Kidney (tissue), 14 donors: Measurements from ENCODE around the gene DNAAF5. TPM values are rescaled to one million over a fixed set of nuclear protein-coding genes. Genes with fewer than 3 reads are reported as not detected.

Experiments used
- DNase-seq, 5 donors: peaks; one replicate each; pipeline ENCODE4 v3.0.0-alpha.2; 2013 to 2020
- FAIRE-seq: peaks from 2 replicates; lab custom pipeline; 2012; peaks lifted over from hg19 to GRCh38; lab: Jason Lieb, UNC
- H3K27ac ChIP-seq, 2 donors: one replicate each; pipeline ENCODE4 v1.7.0; 2013; ENCODE audit warnings: low read depth in 2 of 2, low read length in 2 of 2, inconsistent platforms in 1 of 2
- H3K27me3 ChIP-seq: one replicate; pipeline ENCODE4 v1.7.1; 2013; ENCODE audit warnings: low read length, inconsistent platforms; ENCODE audit not compliant: control insufficient read depth, insufficient read depth
- H3K36me3 ChIP-seq, 3 donors: one replicate each; pipeline versions ENCODE4 v1.7.0 to v1.7.1; 2013; ENCODE audit warnings: low read length in 3 of 3, control low read depth in 1 of 3, inconsistent platforms in 1 of 3; ENCODE audit not compliant: insufficient read depth in 3 of 3, control insufficient read depth in 2 of 3
- H3K4me1 ChIP-seq, 3 donors: one replicate each; pipeline versions ENCODE4 v1.7.0 to v1.7.1; 2013; ENCODE audit warnings: low read length in 3 of 3, inconsistent platforms in 1 of 3, low read depth in 1 of 3; ENCODE audit not compliant: control insufficient read depth in 2 of 3, insufficient read depth in 2 of 3
- H3K4me3 ChIP-seq, 3 donors: one replicate each; pipeline versions ENCODE4 v1.7.0 to v1.8.1; 2013; ENCODE audit warnings: low read length in 3 of 3, control low read depth in 1 of 3, inconsistent platforms in 1 of 3
- H3K9ac ChIP-seq, 3 donors: one replicate each; pipeline versions ENCODE4 v1.7.0 to v1.7.1; 2013; ENCODE audit warnings: low read length in 3 of 3, control low read depth in 1 of 3, inconsistent platforms in 1 of 3
- H3K9me3 ChIP-seq, 3 donors: one replicate each; pipeline versions ENCODE4 v1.7.0 to v1.7.1; 2013; ENCODE audit warnings: low read length in 3 of 3, control low read depth in 1 of 3, inconsistent platforms in 1 of 3; ENCODE audit not compliant: control insufficient read depth in 2 of 3, insufficient read depth in 1 of 3
- intact Hi-C: fragments of 100-400 bp; cut with DNase I; formaldehyde crosslinking; loops from one replicate; pipeline ENCODE4 v1.11.1; 2022
- polyA plus RNA-seq: library from polyadenylated mRNA; stranded (reverse); fragments of 350-450 nt; fragmentation: Illumina TruSeq; extraction: RNeasy Lipid Tissue Mini Kit (QIAGEN cat#74804); gene quantifications from one replicate; pipeline ENCODE4 v1.2.3, GENCODE V29; 2014; ENCODE audit warnings: low read depth, low replicate concordance; ENCODE audit not compliant: insufficient read depth
- total RNA-seq: library from RNA; stranded (reverse); fragmentation: NEBNext Ultra II Directional; extraction: Animal tissue kit (Norgen Biotek cat#: 25700); gene quantifications from one replicate; pipeline ENCODE4 v1.2.1, GENCODE V29; 2021
- TF ChIP-seq, protein P1 (sequence below): IDR thresholded peaks from 3 replicates; pipeline ENCODE4 v1.5.1; 2012; ENCODE audit warnings: mild to moderate bottlenecking, moderate library complexity, borderline replicate concordance; ENCODE audit not compliant: insufficient read depth; ENCODE audit errors: extremely low read depth
- donor health status: control.
- donor health status: control.
- donor health status: control.
- donor health status: control.
- donor health status: control.
- donor health status: DM: yes; HTN: yes; CAD: no.
- donor health status: Normal renal cell carcinoma (clear cell type).

The DNAAF5 gene
- total and polyA plus RNA-seq, 2 donors from 2014 or later = 11.6 to 29.7 TPM

DNA sequence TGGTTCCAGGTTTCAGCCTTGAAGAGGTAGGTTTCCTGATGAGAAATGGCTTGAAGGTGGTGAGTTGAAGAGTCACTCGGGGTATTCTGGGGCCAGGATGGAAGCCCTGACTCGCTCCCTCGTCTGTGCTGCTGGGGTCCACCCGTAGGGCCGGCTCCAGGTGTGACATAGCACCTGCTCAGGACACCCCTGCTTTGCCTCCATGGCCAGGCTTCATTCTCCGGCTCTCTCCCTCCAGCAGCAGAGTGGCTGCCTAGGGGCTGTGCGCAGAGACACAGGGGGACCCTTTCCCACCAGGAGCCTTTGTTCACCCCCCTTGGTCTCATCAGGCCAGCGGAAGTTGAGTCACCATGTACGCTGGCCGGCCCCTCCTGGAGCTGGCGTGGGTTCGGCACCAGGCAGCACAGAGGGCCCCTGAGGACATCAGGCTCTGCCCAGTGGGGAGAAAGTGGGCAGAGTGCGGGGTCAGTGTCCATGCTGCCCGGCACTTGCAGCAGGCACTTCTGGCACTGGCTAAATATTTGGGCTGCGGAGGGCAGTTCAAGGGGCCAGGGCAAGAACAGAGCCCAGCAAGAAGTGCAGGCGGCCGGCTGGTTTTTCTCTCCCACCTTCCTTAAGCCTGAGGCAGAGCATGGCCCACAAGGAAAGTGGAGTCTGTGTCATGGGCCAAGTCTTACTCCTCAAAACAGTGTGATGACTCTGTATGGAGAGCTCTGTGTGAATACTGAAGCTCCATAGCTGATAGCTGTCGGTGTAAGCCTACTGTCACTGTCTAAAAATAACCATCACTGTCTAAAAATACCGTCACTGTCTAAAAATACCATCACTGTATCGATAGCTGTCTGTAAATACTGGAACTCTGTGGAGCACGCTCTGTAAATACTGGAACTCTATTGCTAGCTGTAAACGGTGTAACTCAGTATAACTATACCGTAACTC is 4.3 kb downstream of the DNAAF5 start:
- Histone ChIP-seq H3K9ac (no peak overlapping the region), H3K4me3 (no peak overlapping the region), H3K27me3 (no peaks in the 10 kb centered on the region), H3K4me1 (peaks cover 0 to 17% (median 12%) of the 10 kb centered on the region in 3 donors), H3K27ac (no peak overlapping the region), H3K36me3 (peaks cover 10 to 21% (median 14%) of the 10 kb centered on the region in 3 donors), H3K9me3 (peaks cover 0 to 12% (median 8%) of the 10 kb centered on the region in 3 donors)
- DNase-seq (peak in 1 of 5 donors; percentile 24), FAIRE-seq (no peak)
- intact Hi-C loops = no loop called here
- TF ChIP-seq, protein P1, sequence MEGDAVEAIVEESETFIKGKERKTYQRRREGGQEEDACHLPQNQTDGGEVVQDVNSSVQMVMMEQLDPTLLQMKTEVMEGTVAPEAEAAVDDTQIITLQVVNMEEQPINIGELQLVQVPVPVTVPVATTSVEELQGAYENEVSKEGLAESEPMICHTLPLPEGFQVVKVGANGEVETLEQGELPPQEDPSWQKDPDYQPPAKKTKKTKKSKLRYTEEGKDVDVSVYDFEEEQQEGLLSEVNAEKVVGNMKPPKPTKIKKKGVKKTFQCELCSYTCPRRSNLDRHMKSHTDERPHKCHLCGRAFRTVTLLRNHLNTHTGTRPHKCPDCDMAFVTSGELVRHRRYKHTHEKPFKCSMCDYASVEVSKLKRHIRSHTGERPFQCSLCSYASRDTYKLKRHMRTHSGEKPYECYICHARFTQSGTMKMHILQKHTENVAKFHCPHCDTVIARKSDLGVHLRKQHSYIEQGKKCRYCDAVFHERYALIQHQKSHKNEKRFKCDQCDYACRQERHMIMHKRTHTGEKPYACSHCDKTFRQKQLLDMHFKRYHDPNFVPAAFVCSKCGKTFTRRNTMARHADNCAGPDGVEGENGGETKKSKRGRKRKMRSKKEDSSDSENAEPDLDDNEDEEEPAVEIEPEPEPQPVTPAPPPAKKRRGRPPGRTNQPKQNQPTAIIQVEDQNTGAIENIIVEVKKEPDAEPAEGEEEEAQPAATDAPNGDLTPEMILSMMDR = no peak

DNA sequence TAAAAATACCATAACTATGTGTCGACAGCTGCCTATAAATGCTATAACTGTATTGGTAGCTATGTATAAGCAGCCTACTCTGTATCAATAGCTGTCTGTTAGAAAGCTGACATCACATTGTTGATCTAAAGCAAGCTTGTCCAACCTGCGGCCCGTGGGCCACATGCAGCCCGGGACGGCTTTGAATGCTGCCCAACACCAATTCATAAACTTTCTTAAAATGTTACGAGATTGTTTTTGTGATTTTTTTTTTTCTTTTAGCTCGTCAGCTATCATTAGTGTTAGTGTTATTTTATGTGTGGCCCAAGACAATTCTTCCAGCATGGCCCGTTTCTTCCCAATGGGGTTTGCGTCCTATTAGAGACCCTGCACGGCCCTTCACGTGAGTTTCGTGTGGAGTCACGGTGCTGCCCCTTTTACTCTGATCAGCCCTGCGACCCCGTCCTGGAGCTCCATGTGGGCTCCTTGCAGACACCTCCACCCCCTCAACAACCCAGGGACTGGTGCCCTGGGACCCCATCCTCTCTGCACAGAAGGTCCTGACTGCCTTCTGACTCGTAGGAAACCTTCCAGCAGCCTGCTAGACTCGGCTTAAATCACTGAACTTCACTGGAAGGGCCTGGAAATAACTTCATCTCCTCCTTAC is 5.1 kb downstream of the DNAAF5 start:
- intact Hi-C loops = no loop called here
- FAIRE-seq = no peak
- Histone ChIP-seq H3K27me3 (no peaks in the 10 kb centered on the region), H3K9ac (no peak overlapping the region), H3K4me3 (no peak overlapping the region), H3K27ac (peak overlapping the region in 1 of 2 donors; percentile 36), H3K4me1 (peaks cover 0 to 12% (median 9%) of the 10 kb centered on the region in 3 donors), H3K36me3 (peaks cover 10 to 21% (median 14%) of the 10 kb centered on the region in 3 donors), H3K9me3 (peaks cover 0 to 12% (median 8%) of the 10 kb centered on the region in 3 donors)
- TF ChIP-seq, protein P1 = no peak
- peak in 1 of 5 donors; percentile 52 for DNase-seq

DNA sequence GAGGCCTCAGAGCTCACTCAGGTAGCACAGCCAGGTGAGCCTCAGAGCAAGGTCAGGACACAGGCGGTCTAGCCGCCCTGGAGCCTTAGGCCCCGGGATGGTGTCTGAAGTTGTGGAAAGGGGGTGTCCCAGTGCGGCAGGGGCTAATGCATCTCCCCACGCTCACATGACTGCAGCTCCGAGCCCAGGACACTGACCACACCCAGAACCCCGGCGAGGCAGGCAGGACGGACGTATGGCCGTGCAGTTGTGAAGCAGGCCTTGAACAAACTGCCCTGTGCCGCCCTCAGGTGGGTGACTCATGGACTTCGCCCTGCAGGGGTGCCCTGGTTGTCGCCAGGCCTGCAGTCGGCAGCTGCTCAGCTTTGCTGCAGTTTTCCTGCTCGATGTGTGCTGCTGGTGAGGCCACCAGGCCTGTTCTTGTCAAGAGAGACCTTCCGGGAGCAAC is 5.6 kb downstream of the DNAAF5 start:
- TF ChIP-seq, protein P1 = peak; percentile 20
- intact Hi-C loops = no loop called here
- Histone ChIP-seq H3K4me3 (no peak overlapping the region), H3K9me3 (peaks cover 0 to 12% (median 8%) of the 10 kb centered on the region in 3 donors), H3K9ac (peak overlapping the region in 1 of 3 donors; percentile 22), H3K27ac (peak overlapping the region; percentile 1 to 36), H3K36me3 (peaks cover 10 to 21% (median 14%) of the 10 kb centered on the region in 3 donors), H3K27me3 (no peaks in the 10 kb centered on the region), H3K4me1 (peaks cover 0 to 12% (median 9%) of the 10 kb centered on the region in 3 donors)
- DNase-seq (peak in 4 of 5 donors; percentile 29 to 57 (median 54)), FAIRE-seq (no peak)
